ENCODE data around the gene PGAP1. TPM values are rescaled to one million over a fixed set of nuclear protein-coding genes. Genes with fewer than 3 reads are reported as not detected.
A peak's percentile ranks its signal among the peaks of the same experiment; 100 is the strongest.
"Not testable (repeated sequence)": the region's sequence is repeated elsewhere in the genome, so short reads cannot be mapped to it uniquely, and the experiment has no call there.

The PGAP1 gene
- total RNA-seq, 2 experiments from 2014 or later, result 29.3 to 33.3 TPM

DNA sequence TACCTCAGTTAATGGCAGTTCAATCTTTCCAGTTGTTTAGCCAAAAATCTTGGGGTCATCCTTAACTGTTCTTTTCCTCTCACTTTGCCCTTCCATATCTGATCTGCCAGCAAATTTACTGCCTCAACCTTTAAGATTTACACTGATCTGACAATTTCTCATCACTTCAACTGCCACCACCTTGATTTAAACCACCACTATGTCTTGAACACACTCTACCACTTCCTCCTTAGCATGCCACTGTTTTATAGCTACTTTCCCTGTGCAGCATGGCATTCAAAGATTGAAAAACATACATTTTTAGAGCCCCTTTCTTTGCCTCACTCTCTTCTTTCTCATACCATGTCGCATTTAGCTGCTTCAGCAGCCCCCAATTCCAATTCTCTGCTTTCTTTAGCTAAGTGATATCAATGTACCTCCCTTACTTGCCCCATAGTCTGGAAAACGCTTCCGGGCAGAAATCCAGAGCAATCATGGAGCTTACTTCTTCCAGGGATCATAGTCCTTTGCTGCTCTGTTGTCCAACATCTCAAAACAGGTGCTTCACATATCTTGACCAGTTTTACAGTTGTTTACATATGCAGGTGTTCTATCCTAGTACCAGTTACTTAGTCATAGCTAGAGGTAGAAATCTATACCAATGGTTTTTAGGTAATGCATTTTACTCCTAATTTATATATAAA, 10.9 kb downstream of the PGAP1 start:
- H3K27me3 Mint-ChIP-seq (ENCODE audit: low read depth), result no peaks in the 10 kb centered on the region
- intact Hi-C loops (cut with micrococcal nuclease), result loop anchor here (1.0 kb wide), 1 partner anchor 12 kb away; no protein-coding TSS in a partner anchor
- CTCF ChIA-PET, result interaction anchor here (0.5 kb wide), 1 partner anchor 167 kb away, joined by 3 read pairs; no protein-coding TSS in a partner anchor
- peaks cover 11% of the 10 kb centered on the region for H3K9me3 Mint-ChIP-seq
- H3K36me3 Mint-ChIP-seq (ENCODE audit: low read depth), result peaks cover 59% of the 10 kb centered on the region
- H3K27ac Mint-ChIP-seq, result peak overlapping the region; percentile 93
- H3K4me3 Mint-ChIP-seq, result peak overlapping the region; percentile 44
- DNase-seq, result no peak
- peaks cover 45% of the 10 kb centered on the region for H3K4me1 Mint-ChIP-seq (ENCODE audit: low read depth)

DNA sequence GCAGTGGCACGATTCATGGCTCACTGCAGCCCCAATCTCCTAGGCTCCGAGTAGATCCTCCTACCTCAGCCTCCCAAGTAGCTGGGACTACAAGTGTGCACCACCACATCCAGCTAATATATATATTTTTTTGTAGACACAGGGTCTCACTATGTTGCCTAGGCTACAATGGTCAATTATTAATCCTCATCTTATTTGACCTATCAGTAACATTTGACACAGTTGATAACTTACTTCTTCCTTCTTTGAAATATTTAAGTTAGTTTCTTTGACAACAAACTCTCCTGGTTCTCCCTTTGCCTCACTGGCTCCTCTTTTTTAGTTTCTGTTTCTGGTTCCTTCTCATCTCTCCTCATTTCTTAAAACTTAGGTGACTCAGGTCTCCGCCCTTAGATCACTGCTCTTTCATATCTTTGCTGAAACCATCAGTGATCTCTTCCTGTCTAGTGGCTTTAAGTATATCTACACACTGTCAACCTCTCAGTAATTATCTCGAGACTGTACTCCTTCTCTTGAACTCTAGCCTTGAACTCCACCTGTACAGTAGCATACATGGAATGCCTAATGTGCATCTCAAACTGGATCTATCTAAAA, 11.5 kb downstream of the PGAP1 start:
- peak overlapping the region; percentile 44 for H3K4me3 Mint-ChIP-seq
- H3K27ac Mint-ChIP-seq, result peak overlapping the region; percentile 93
- H3K36me3 Mint-ChIP-seq (ENCODE audit: low read depth), result peaks cover 59% of the 10 kb centered on the region
- peak; percentile 54 for DNase-seq
- peaks cover 42% of the 10 kb centered on the region for H3K4me1 Mint-ChIP-seq (ENCODE audit: low read depth)
- peaks cover 11% of the 10 kb centered on the region for H3K9me3 Mint-ChIP-seq
- CTCF ChIA-PET, result no interaction called here
- H3K27me3 Mint-ChIP-seq (ENCODE audit: low read depth), result no peaks in the 10 kb centered on the region
- intact Hi-C loops (cut with micrococcal nuclease), result no loop called here

DNA sequence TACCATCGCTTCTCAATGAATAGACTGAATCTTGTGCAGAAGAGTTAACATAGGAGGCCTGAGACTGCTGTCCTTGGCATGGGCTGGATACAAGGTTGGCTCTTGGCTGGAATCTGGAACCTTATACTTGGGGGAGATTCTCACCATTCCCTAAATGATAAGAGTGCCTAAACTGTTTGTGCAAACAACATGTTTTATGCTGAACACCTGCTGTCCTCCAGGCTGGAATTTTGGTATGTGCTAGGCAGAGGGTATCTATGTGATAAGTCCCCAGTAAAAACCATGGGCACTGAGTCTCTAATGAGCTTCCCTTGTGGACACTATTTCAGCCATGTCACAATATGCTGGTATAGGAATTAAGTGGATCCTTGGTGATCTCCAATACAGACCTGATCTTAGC, 12.8 kb downstream of the PGAP1 start:
- CTCF ChIA-PET, result no interaction called here

DNA sequence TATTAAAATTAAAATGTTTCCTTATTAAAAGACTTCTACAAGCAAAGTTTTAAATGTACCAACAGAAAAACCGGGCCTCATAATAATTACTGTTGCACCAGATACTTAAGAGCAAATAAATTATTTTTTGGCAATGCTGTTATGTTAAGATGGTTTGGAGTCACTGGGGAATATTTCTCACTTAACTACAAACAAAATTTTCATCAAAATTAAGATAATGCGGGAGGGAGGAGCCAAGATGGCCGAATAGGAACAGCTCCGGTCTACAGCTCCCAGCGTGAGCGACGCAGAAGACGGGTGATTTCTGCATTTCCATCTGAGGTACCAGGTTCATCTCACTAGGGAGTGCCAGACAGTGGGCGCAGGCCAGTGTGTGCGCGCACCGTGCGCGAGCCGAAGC, 21.1 kb downstream of the PGAP1 start:
- H3K36me3 Mint-ChIP-seq (ENCODE audit: low read depth), result peaks cover 24% of the 10 kb centered on the region
- H3K9me3 Mint-ChIP-seq; CTCF ChIA-PET; H3K4me1 Mint-ChIP-seq (ENCODE audit: low read depth); intact Hi-C loops (cut with micrococcal nuclease); H3K4me3 Mint-ChIP-seq; H3K27me3 Mint-ChIP-seq (ENCODE audit: low read depth); DNase-seq; H3K27ac Mint-ChIP-seq: not testable (repeated sequence)

More for the DNA sequence above, 12.8 kb downstream of the PGAP1 start:
- Mint-ChIP-seq H3K27me3 (ENCODE audit: low read depth) (no peaks in the 10 kb centered on the region), H3K4me3 (no peak overlapping the region), H3K4me1 (ENCODE audit: low read depth) (peaks cover 33% of the 10 kb centered on the region), H3K9me3 (peaks cover 7% of the 10 kb centered on the region), H3K27ac (peak overlapping the region; percentile 80), H3K36me3 (ENCODE audit: low read depth) (peaks cover 49% of the 10 kb centered on the region)
- intact Hi-C loops (cut with micrococcal nuclease), result no loop called here
- DNase-seq, result no peak

DNA sequence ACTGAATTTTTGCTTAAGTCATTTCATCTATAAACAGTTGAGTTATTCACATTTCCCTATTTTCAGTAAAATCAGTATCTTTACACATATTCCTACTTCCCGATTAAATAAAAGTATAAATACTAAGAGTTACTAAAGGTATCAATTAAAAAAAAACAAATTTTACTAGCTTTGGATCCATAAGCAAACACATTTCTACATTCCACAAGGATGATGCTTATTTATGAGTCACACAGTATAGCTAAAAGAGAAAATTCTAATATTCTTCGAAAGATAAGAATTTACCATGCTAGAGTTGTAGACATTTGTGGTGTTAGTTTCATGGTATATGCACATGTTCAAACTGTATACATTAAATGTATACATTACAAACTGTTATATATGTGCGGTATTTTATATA, 23.7 kb downstream of the PGAP1 start:
- Mint-ChIP-seq H3K36me3 (ENCODE audit: low read depth) (peaks cover 32% of the 10 kb centered on the region), H3K9me3 (no peaks in the 10 kb centered on the region), H3K27me3 (ENCODE audit: low read depth) (no peaks in the 10 kb centered on the region), H3K4me1 (ENCODE audit: low read depth) (peaks cover 2% of the 10 kb centered on the region), H3K27ac (no peak overlapping the region), H3K4me3 (no peak overlapping the region)
- no peak for DNase-seq
- intact Hi-C loops (cut with micrococcal nuclease), result no loop called here
- CTCF ChIA-PET, result no interaction called here

DNA sequence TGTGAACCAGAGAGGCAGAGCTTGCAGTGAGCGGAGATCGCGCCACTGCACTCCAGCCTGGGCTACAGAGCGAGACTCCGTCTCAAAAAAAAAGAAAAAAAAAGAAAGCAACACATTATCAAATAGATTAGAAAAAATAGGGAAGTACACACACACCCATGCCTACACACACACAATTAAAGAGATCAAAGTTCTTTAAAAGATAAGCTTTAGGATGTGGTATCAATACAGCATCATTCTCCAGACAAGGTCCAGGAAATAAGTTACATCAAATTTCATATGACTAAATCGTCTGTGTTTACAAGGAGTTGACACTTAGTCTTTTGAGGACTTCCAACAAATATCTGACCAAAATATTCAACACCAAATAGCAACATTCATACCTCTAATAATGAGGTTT, 25.7 kb downstream of the PGAP1 start:
- DNase-seq, result no peak
- CTCF ChIA-PET, result interaction anchor here (0.7 kb wide), 1 partner anchor 17 kb away, joined by 3 read pairs; no protein-coding TSS in a partner anchor
- H3K27ac Mint-ChIP-seq, result no peak overlapping the region
- no peak overlapping the region for H3K4me3 Mint-ChIP-seq
- H3K9me3 Mint-ChIP-seq, result no peaks in the 10 kb centered on the region
- peaks cover 45% of the 10 kb centered on the region for H3K36me3 Mint-ChIP-seq (ENCODE audit: low read depth)
- no peaks in the 10 kb centered on the region for H3K27me3 Mint-ChIP-seq (ENCODE audit: low read depth)
- H3K4me1 Mint-ChIP-seq (ENCODE audit: low read depth), result peaks cover 2% of the 10 kb centered on the region
- intact Hi-C loops (cut with micrococcal nuclease), result no loop called here

DNA sequence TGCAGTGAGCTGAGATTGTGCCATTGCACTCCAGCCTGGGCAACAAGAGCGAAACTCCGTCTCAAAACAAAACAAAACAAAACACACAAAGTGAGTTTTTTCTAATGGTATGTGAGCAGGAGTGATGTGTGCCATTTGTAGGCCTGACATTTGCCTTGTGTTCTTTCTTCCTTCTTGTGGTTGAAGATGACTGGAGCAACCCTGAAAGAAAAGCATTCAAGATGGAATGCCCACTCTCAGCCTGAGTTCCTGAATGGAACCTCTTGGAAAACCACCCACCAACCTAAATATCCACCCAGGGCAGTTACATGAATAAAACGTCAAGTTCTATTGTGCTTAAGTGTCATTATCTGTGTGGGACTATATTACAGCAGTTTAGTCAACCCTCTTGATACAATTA, 26.5 kb downstream of the PGAP1 start:
- H3K36me3 Mint-ChIP-seq (ENCODE audit: low read depth), result peaks cover 49% of the 10 kb centered on the region
- CTCF ChIA-PET, result no interaction called here
- intact Hi-C loops (cut with micrococcal nuclease), result no loop called here
- H3K9me3 Mint-ChIP-seq, result no peaks in the 10 kb centered on the region
- no peaks in the 10 kb centered on the region for H3K27me3 Mint-ChIP-seq (ENCODE audit: low read depth)
- H3K4me1 Mint-ChIP-seq (ENCODE audit: low read depth), result peaks cover 2% of the 10 kb centered on the region
- H3K4me3 Mint-ChIP-seq, result no peak overlapping the region
- no peak overlapping the region for H3K27ac Mint-ChIP-seq
- no peak for DNase-seq

DNA sequence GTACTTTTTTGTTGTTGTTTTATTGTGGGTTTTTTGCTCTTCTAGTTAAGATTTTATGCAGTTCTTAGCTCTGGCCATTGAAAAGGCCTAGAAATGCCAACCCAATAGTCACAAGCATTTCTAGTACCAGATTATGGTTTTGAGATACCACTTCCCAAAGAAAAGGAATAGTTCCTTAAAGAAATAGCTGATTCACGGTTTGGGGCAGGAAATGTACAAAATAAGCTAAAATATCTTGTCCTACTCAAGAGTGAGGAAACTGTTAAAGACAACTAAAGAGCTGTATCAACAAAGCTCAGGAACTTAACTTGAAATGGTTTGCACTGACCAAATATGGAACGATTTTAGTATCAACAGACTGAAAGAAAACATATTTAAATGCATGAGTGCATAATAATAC, 35.4 kb downstream of the PGAP1 start:
- peaks cover 48% of the 10 kb centered on the region for H3K36me3 Mint-ChIP-seq (ENCODE audit: low read depth)
- no peaks in the 10 kb centered on the region for H3K4me1 Mint-ChIP-seq (ENCODE audit: low read depth)
- no peaks in the 10 kb centered on the region for H3K9me3 Mint-ChIP-seq
- no peak for DNase-seq
- no peak overlapping the region for H3K4me3 Mint-ChIP-seq
- H3K27ac Mint-ChIP-seq, result no peak overlapping the region
- intact Hi-C loops (cut with micrococcal nuclease), result no loop called here
- no peaks in the 10 kb centered on the region for H3K27me3 Mint-ChIP-seq (ENCODE audit: low read depth)
- CTCF ChIA-PET, result interaction anchor here (0.5 to 0.6 kb wide), 2 partner anchors 14 to 411 kb away, joined by 3 to 4 read pairs; no protein-coding TSS in a partner anchor

DNA sequence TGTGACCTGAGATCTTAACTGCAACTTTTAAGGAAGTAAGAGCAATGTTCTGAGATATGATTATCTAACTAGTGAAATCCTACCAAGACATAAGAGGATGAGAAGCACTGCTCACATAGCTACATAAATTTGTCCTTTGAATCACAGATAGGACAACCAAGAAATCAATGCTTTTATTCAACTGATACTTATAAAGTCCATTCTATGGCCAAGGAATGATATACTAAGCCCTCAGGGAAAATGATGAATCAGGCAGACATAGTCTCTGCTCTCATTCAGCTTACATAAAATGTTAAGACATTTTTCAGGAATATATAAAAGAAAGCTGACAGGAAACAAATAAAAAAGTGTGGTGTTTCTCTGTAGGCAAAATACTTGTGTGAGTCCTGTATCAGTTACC, 39.1 kb downstream of the PGAP1 start:
- H3K36me3 Mint-ChIP-seq (ENCODE audit: low read depth), result peaks cover 42% of the 10 kb centered on the region
- no peak overlapping the region for H3K4me3 Mint-ChIP-seq
- no peak overlapping the region for H3K27ac Mint-ChIP-seq
- H3K9me3 Mint-ChIP-seq, result no peaks in the 10 kb centered on the region
- no peak for DNase-seq
- H3K27me3 Mint-ChIP-seq (ENCODE audit: low read depth), result no peaks in the 10 kb centered on the region
- intact Hi-C loops (cut with micrococcal nuclease), result no loop called here
- CTCF ChIA-PET, result no interaction called here
- H3K4me1 Mint-ChIP-seq (ENCODE audit: low read depth), result no peaks in the 10 kb centered on the region

DNA sequence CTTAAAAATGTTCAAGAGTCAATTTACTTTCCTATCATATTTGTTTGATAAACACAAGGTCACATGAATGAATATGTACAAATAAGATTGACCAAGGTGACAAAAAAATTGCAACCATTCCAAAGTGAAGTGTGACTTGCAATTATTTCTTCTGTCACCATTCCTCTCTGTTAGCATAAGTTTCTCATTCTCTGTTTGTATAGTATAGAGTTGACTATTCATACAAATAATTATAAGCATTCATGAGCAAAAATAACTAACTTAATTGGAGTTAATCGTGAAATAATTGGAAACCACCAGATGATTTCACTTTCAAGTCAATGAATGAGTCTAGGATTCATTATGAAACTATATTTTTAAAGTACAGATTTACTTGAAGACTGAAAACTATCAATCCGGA, 42.1 kb downstream of the PGAP1 start:
- Mint-ChIP-seq H3K9me3 (peaks cover 1% of the 10 kb centered on the region), H3K4me3 (no peak overlapping the region), H3K27ac (no peak overlapping the region), H3K27me3 (ENCODE audit: low read depth) (no peaks in the 10 kb centered on the region), H3K4me1 (ENCODE audit: low read depth) (no peaks in the 10 kb centered on the region), H3K36me3 (ENCODE audit: low read depth) (peaks cover 43% of the 10 kb centered on the region)
- intact Hi-C loops (cut with micrococcal nuclease), result no loop called here
- DNase-seq, result no peak
- CTCF ChIA-PET, result no interaction called here

DNA sequence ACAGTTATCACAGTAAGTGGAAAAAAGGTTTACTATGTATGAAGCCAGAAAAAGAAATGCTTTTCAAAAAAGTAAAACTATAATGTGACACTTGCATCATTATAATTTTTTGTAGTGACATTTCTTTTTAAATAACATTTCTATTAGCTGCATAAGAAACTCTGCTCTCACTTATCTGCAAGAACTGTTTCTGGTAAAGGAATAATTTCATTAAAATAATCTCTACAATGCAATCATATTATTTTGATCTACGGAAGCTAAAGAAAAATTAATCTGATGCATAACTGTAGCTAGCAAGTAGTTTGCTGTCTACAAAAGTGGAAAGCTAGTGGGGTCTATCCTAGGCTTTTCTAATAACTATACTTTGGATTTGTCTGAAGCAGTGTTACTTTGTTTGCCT, 50.1 kb downstream of the PGAP1 start:
- Mint-ChIP-seq H3K27ac (no peak overlapping the region), H3K9me3 (no peaks in the 10 kb centered on the region), H3K4me3 (no peak overlapping the region), H3K36me3 (ENCODE audit: low read depth) (peaks cover 28% of the 10 kb centered on the region), H3K27me3 (ENCODE audit: low read depth) (no peaks in the 10 kb centered on the region), H3K4me1 (ENCODE audit: low read depth) (no peaks in the 10 kb centered on the region)
- CTCF ChIA-PET, result no interaction called here
- DNase-seq, result no peak
- intact Hi-C loops (cut with micrococcal nuclease), result no loop called here

DNA sequence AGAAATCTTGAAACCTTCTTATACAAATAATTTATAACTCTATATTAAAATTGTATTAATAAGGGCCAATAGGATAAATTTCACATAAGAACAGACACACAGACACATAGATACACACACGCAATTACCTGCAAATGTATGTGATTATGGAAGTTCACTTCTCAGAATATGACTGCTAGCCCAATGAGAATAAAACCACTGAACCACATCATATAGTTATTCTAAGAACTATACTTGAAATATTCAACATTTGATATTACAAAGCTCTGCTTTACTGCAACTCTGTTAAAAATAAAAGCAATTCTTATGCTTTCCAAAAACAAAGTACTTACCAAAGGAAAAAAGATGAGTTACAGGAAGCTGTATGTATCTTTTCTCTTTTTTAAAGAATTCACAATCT, 51.1 kb downstream of the PGAP1 start:
- intact Hi-C loops (cut with micrococcal nuclease), result loop anchor here (2.0 kb wide), 1 partner anchor 51 kb away; the partner anchor contains the start of gene PGAP1
- no peaks in the 10 kb centered on the region for H3K9me3 Mint-ChIP-seq
- H3K4me3 Mint-ChIP-seq, result no peak overlapping the region
- CTCF ChIA-PET, result no interaction called here
- H3K4me1 Mint-ChIP-seq (ENCODE audit: low read depth), result no peaks in the 10 kb centered on the region
- no peak overlapping the region for H3K27ac Mint-ChIP-seq
- H3K27me3 Mint-ChIP-seq (ENCODE audit: low read depth), result no peaks in the 10 kb centered on the region
- peaks cover 25% of the 10 kb centered on the region for H3K36me3 Mint-ChIP-seq (ENCODE audit: low read depth)
- no peak for DNase-seq

DNA sequence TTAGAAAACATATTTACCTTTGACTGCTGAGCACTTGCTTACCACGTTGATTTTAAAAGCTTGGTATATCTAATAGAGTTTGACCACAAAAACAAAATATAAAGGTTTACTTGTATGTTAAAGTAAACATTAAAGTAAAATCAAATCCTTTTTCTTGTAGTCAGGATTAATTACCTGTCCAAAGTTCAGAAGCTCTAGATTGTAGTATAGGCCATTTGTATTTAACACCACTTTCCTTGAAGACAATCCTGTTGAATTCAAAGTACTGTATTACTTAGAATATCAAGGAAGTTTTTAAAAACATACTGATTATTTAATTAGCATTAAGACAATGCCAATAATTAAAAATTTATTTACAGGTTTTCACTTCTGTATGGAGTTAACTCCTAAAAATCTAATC, 53.0 kb downstream of the PGAP1 start:
- Mint-ChIP-seq H3K9me3 (no peaks in the 10 kb centered on the region), H3K4me1 (ENCODE audit: low read depth) (no peaks in the 10 kb centered on the region), H3K27ac (no peak overlapping the region), H3K27me3 (ENCODE audit: low read depth) (no peaks in the 10 kb centered on the region), H3K36me3 (ENCODE audit: low read depth) (peaks cover 22% of the 10 kb centered on the region), H3K4me3 (no peak overlapping the region)
- no peak for DNase-seq
- intact Hi-C loops (cut with micrococcal nuclease), result no loop called here
- CTCF ChIA-PET, result interaction anchor here (0.7 kb wide), 1 partner anchor 19 kb away, joined by 3 read pairs; no protein-coding TSS in a partner anchor

All from activated naive CD4-positive, alpha-beta T cell treated with anti-CD3 and anti-CD28 coated beads for 36 hours (primary cell).